ENCODE results near the gene DNAI2. TPM values are rescaled to one million over a fixed set of nuclear protein-coding genes. Genes with fewer than 3 reads are reported as not detected.

The DNAI2 gene
- total RNA-seq, 4 donors from 2014 or later, result 2.1 TPM; not detected in 3

DNA sequence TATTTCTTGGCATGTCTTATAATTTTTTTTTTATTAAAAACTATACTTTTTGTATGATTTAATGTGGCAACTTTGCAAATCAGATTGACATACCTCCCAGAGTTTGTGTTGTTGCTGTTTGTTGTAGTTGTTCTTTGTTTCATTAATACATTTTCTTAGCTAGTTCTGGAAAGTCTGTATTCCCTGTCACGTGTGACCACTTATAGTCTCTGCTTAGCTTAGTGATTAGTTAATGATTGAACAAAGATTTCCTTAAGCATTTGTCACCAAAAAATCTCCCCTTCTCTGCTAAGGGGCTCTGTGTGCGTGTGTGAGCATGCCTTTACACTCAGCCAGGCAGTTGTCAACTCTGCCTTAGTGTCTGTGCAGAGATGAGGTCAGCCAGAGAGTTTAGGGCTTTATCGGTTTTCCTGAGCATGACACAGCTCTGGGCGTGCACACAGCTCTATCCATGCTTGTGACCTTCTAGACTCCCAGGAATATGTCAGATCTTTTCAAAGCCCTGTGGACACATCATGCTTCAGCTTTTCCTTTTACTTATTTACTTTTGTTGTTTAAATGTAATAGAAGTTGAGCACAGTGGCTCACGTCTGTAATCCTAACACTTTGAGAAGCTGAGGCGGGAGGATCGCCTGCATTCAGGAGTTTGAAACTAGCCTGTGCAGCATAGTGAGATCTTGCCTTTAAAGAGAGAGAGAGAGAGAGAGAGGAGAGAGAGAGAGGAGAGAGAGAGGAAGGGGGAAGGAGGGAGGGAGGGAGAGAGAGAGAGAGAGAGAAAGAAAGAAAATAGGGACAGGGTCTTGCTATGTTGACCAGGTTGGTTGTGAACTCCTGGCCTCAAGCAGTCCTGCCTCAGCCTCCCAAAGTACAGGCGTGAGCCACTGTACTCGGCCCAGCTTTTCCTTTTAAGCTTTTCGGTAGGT, 21.9 kb downstream of the DNAI2 start:
- no peaks in the 10 kb centered on the region for H3K9me3 ChIP-seq

DNA sequence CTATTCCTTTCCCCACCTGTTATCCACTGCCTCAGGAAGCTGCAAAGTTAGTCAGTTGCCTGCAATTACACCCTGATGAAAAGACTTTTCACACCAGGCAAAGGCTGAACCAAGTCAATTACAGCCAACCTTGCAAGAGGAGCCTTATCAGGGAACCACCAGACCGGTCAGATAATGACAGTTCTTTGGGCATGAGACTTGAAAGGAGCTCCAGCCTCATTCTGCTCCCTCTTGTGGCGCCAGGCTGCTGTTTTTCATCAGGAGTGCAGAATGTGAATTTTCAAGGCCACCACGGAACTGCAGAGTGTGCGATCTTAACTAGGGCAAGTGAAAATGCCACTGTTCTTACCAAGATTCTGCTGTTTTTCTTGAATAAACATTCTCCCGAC, 22.5 kb downstream of the DNAI2 start:
- H3K4me3 ChIP-seq, result no peak overlapping the region
- no peaks in the 10 kb centered on the region for H3K36me3 ChIP-seq
- intact Hi-C loops (cut with DNase I; ENCODE audit: low total_unique reads), result no loop called here
- peak; percentile 30 to 54 for DNase-seq
- no peak for TF ChIP-seq POLR2A (IDR thresholded peaks at IDR 0.05)
- TF ChIP-seq, protein P1, sequence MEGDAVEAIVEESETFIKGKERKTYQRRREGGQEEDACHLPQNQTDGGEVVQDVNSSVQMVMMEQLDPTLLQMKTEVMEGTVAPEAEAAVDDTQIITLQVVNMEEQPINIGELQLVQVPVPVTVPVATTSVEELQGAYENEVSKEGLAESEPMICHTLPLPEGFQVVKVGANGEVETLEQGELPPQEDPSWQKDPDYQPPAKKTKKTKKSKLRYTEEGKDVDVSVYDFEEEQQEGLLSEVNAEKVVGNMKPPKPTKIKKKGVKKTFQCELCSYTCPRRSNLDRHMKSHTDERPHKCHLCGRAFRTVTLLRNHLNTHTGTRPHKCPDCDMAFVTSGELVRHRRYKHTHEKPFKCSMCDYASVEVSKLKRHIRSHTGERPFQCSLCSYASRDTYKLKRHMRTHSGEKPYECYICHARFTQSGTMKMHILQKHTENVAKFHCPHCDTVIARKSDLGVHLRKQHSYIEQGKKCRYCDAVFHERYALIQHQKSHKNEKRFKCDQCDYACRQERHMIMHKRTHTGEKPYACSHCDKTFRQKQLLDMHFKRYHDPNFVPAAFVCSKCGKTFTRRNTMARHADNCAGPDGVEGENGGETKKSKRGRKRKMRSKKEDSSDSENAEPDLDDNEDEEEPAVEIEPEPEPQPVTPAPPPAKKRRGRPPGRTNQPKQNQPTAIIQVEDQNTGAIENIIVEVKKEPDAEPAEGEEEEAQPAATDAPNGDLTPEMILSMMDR (IDR thresholded peaks at IDR 0.05), result peak; percentile 23 to 51 (median 29)
- no peaks in the 10 kb centered on the region for H3K9me3 ChIP-seq
- no peaks in the 10 kb centered on the region for H3K27me3 ChIP-seq
- no peaks in the 10 kb centered on the region for H3K4me1 ChIP-seq
- no peak overlapping the region for H3K27ac ChIP-seq

More for the DNA sequence above, 21.9 kb downstream of the DNAI2 start:
- intact Hi-C loops (cut with DNase I; ENCODE audit: low total_unique reads), result no loop called here
- Histone ChIP-seq H3K4me1 (no peaks in the 10 kb centered on the region), H3K36me3 (no peaks in the 10 kb centered on the region), H3K27me3 (no peaks in the 10 kb centered on the region), H3K27ac (no peak overlapping the region), H3K4me3 (no peak overlapping the region)
- no peak for DNase-seq
- TF ChIP-seq, protein P1 (IDR thresholded peaks at IDR 0.05), result no peak
- TF ChIP-seq POLR2A (IDR thresholded peaks at IDR 0.05), result no peak

DNA sequence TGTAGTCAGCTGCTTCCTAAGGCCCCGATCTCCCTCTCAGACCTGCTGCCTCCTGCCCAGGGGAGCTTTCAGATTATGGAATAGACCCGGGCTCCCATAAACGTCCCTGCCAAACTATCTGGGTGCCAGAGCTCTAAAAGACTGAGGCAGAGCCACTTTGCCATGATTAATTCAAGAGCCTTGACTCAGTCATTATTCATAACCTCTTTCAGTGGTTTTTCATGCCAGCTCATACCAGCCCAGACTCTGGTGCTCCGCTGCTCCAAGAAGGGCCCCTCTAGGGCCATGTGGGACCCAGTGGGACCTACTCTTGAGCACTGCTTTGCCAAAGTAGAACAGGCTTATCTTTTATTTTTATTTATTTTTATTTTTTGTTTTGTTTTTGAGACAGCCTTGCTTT, 23.9 kb downstream of the DNAI2 start:
- intact Hi-C loops (cut with DNase I; ENCODE audit: low total_unique reads), result no loop called here
- no peak overlapping the region for H3K4me3 ChIP-seq
- H3K9me3 ChIP-seq, result no peaks in the 10 kb centered on the region
- H3K27ac ChIP-seq, result no peak overlapping the region
- TF ChIP-seq, protein P1 (IDR thresholded peaks at IDR 0.05), result no peak
- TF ChIP-seq POLR2A (IDR thresholded peaks at IDR 0.05), result no peak
- no peaks in the 10 kb centered on the region for H3K27me3 ChIP-seq
- no peaks in the 10 kb centered on the region for H3K4me1 ChIP-seq
- DNase-seq, result no peak
- no peaks in the 10 kb centered on the region for H3K36me3 ChIP-seq

DNA sequence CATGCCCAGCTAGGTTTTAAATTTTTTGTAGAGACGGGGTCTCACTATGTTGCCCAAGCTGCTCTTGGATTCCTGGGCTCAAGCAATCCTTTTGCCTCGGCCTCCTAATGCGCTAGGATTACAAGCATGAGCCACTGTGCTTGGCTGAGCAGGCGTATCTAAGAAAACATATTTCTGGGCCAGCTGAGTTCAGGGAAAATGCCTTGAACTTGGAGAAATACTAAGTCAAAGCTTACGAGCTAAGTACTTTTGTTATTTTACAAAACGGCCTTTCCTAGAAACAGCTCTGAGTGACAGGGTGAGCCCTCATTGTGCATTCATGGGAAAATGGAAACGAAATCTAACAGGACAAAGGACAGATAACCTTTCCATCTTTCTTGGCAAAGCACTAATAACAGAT, 24.7 kb downstream of the DNAI2 start:
- no peak for DNase-seq
- no peaks in the 10 kb centered on the region for H3K27me3 ChIP-seq
- no peaks in the 10 kb centered on the region for H3K36me3 ChIP-seq
- no peak for TF ChIP-seq POLR2A (IDR thresholded peaks at IDR 0.05)
- TF ChIP-seq, protein P1 (IDR thresholded peaks at IDR 0.05), result no peak
- no peak overlapping the region for H3K27ac ChIP-seq
- intact Hi-C loops (cut with DNase I; ENCODE audit: low total_unique reads), result no loop called here
- no peak overlapping the region for H3K4me3 ChIP-seq
- no peaks in the 10 kb centered on the region for H3K4me1 ChIP-seq
- H3K9me3 ChIP-seq, result no peaks in the 10 kb centered on the region

DNA sequence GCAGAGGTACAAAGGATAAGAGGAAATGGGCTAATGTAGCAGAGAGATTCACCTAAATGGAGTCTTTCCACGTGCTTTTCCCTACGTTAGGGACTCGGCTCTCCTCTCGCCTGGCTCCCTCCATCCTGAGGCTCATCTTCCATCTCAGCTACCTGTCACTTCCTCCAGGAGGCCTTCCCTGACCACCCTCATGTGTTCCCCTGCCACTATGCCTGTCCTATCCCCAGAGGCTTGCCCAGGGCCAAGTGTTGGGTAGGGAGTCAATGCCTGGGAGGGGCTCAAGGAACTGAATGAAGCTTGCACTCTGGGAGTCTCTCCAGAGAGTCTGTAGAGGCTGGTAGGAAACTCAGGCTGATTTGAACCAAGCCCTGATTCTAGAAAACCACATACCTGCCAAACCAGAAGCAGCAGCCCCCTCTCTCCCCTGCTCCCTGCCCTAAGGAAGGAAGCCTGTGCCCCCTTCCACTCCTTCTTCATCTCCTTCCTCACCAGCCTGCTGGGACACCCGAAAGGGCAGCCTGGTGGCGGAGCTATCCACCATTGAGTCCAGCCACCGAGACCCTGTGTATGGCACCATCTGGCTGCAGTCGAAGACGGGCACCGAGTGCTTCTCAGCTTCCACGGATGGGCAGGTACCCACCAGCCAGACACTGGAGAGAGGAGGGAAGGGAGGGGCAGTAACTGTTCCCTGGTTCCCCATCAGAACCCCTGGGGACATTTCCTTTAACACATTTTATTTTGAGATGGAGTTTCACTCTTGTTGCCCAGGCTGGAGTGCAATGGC, 25.4 kb downstream of the DNAI2 start:
- Histone ChIP-seq H3K27ac (no peak overlapping the region), H3K4me3 (no peak overlapping the region), H3K27me3 (no peaks in the 10 kb centered on the region), H3K9me3 (no peaks in the 10 kb centered on the region), H3K4me1 (no peaks in the 10 kb centered on the region), H3K36me3 (no peaks in the 10 kb centered on the region)
- TF ChIP-seq POLR2A (IDR thresholded peaks at IDR 0.05), result no peak
- TF ChIP-seq, protein P1 (IDR thresholded peaks at IDR 0.05), result no peak
- intact Hi-C loops (cut with DNase I; ENCODE audit: low total_unique reads), result no loop called here
- DNase-seq, result no peak

Measured in uterus (tissue), 4 donors.